HCT116 (cell line): Measurements from ENCODE around the gene MIER2. TPM values are rescaled to one million over a fixed set of nuclear protein-coding genes. Genes with fewer than 3 reads are reported as not detected.

Experiments
- ATAC-seq: fragments of 200-7000 bp; cut with Tn5 transposase; 2 replicates; pipeline ENCODE4 v1.9.1; 2020; ENCODE audit warnings: mild to moderate bottlenecking, moderate library complexity
- BruUV-seq: library from RNA; stranded (reverse); fragments of 400-500 nt; replicated peaks from 2 replicates; lab custom pipeline; 2021; lab: Mats Ljungman, UMichigan
- CTCF ChIA-PET: fragments of 300-600 bp; sonication (Branson Sonifier 250); formaldehyde crosslinking; loops from one replicate; lab custom pipeline; 2021; ENCODE audit warnings: antibody characterized with exemption; lab: Charles Lee
- POLR2A ChIA-PET: fragments of 300-600, 350-600 bp; sonication (Branson Sonifier 250); formaldehyde crosslinking; loops from one replicate; lab custom pipeline; 2021; ENCODE audit warnings: antibody characterized with exemption; lab: Charles Lee
- RAD21 ChIA-PET, 2 experiments: fragments of 300-600 bp; sonication (Branson Sonifier 250); formaldehyde crosslinking; loops; one replicate each; lab custom pipeline; 2023; ENCODE audit warnings: low total read pairs in 2 of 2; ENCODE audit not compliant: uncharacterized antibody in 2 of 2, unreplicated experiment in 2 of 2, low non-redundant PET in 1 of 2; lab: Charles Lee
- DNase-seq: peaks from one replicate; pipeline ENCODE4 v3.0.0-alpha.2; 2010; ENCODE audit warnings: low read depth, low spot score
- H2AFZ ChIP-seq: fragments of 200-600 bp; shearing (Covaris generic), sonication (generic); 2 replicates; pipeline ENCODE4 v1.6.1; 2017; ENCODE audit warnings: low read depth, mixed run types, mixed read lengths, antibody characterized with exemption, low read length; ENCODE audit not compliant: poor library complexity, severe bottlenecking
- H3K27ac ChIP-seq: 2 replicates; pipeline ENCODE4 v1.5.1; 2012; ENCODE audit warnings: low read depth, low read length
- H3K27me3 ChIP-seq: fragments of 200-600 bp; sonication (generic); 2 replicates; pipeline ENCODE4 v1.6.1; 2016; ENCODE audit warnings: mixed run types, low read length, mixed read lengths; ENCODE audit not compliant: insufficient read depth
- H3K36me3 ChIP-seq, 2 experiments: fragments of 200-500 bp in 1 of 2; fragments of 200-600 bp in 1 of 2; sonication (Bioruptor generic) in 1 of 2; sonication (generic) in 1 of 2; 2 replicates each; pipeline versions ENCODE4 v1.5.1 to v1.6.1; 2014 to 2016; ENCODE audit warnings: low read length in 2 of 2, inconsistent platforms in 1 of 2, mixed read lengths in 1 of 2, mixed run types in 1 of 2; ENCODE audit not compliant: insufficient read depth in 2 of 2, control insufficient read depth in 1 of 2
- H3K4me1 ChIP-seq, 2 experiments: fragments of 200-600 bp in 1 of 2; sonication (generic) in 1 of 2; 2 replicates each; pipeline versions ENCODE4 v1.5.1 to v1.6.1; 2012 to 2017; ENCODE audit warnings: low read length in 2 of 2, inconsistent platforms in 1 of 2, mild to moderate bottlenecking in 1 of 2, mixed read lengths in 1 of 2, mixed run types in 1 of 2, moderate library complexity in 1 of 2; ENCODE audit not compliant: insufficient read depth in 2 of 2, control insufficient read depth in 1 of 2
- H3K4me2 ChIP-seq: fragments of 200-600 bp; sonication (generic); 2 replicates; pipeline ENCODE4 v1.6.1; 2017; ENCODE audit warnings: mixed run types, low read length, mixed read lengths
- H3K4me3 ChIP-seq, 2 experiments: fragments of 200-600 bp in 1 of 2; sonication (generic) in 1 of 2; replicated peaks in 1 of 2; 2 replicates each; pipeline ENCODE4 v1.5.1; 2011 to 2016; ENCODE audit warnings: low read length in 2 of 2, control low read depth in 1 of 2, low read depth in 1 of 2, mild to moderate bottlenecking in 1 of 2, mixed read lengths in 1 of 2, mixed run types in 1 of 2
- H3K79me2 ChIP-seq: fragments of 200-600 bp; sonication (generic); 2 replicates; pipeline ENCODE4 v1.6.1; 2017; ENCODE audit warnings: mild to moderate bottlenecking, mixed run types, low read length, moderate library complexity, mixed read lengths; ENCODE audit not compliant: insufficient read depth
- H3K9ac ChIP-seq: fragments of 200-600 bp; sonication (generic); 2 replicates; pipeline ENCODE4 v1.6.1; 2016; ENCODE audit warnings: low read length, mixed read lengths
- H3K9me2 ChIP-seq: fragments of 200-600 bp; sonication (generic), shearing (Covaris generic); 2 replicates; pipeline ENCODE4 v1.6.1; 2017; ENCODE audit warnings: mixed run types, mild to moderate bottlenecking, moderate library complexity; ENCODE audit not compliant: insufficient read depth
- H3K9me3 ChIP-seq, 2 experiments: fragments of 200-500 bp in 1 of 2; fragments of 200-600 bp in 1 of 2; sonication (Bioruptor generic) in 1 of 2; sonication (generic) in 1 of 2; 2 replicates each; pipeline ENCODE4 v1.6.1; 2014 to 2017; ENCODE audit warnings: low read length in 2 of 2, mixed read lengths in 2 of 2, inconsistent platforms in 1 of 2, low read depth in 1 of 2, mild to moderate bottlenecking in 1 of 2, mixed run types in 1 of 2, moderate library complexity in 1 of 2; ENCODE audit not compliant: control insufficient read depth in 1 of 2, insufficient read depth in 1 of 2
- H4K20me1 ChIP-seq: fragments of 200-600 bp; sonication (generic), shearing (Covaris generic); 2 replicates; pipeline ENCODE4 v1.6.1; 2017; ENCODE audit warnings: mixed run types, mild to moderate bottlenecking, moderate library complexity; ENCODE audit not compliant: insufficient read depth
- CBX3 ChIP-seq: IDR thresholded peaks from 2 replicates; pipeline ENCODE4 v1.6.1; 2012; ENCODE audit warnings: low read depth
- CEBPB ChIP-seq: IDR thresholded peaks from 2 replicates; pipeline ENCODE4 v1.6.1; 2012; ENCODE audit warnings: low read depth
- CTCF ChIP-seq, 3 experiments: fragments of 200-600 bp in 1 of 3; sonication (generic) in 1 of 3; IDR thresholded peaks in 2 of 3; conservative IDR thresholded peaks in 1 of 3; 2 replicates each; pipeline ENCODE4 v1.5.1; 2012 to 2017; ENCODE audit warnings: low read depth in 2 of 3, low read length in 2 of 3, antibody characterized with exemption in 1 of 3, borderline replicate concordance in 1 of 3, control low read depth in 1 of 3, mild to moderate bottlenecking in 1 of 3, mixed read lengths in 1 of 3, mixed run types in 1 of 3, moderate library complexity in 1 of 3; ENCODE audit not compliant: insufficient read depth in 1 of 3
- EGR1 ChIP-seq: IDR thresholded peaks from 2 replicates; pipeline ENCODE4 v1.6.1; 2012; ENCODE audit warnings: low read depth
- ELF1 ChIP-seq: IDR thresholded peaks from 2 replicates; pipeline ENCODE4 v1.6.1; 2012; ENCODE audit warnings: low read depth, borderline replicate concordance
- EZH2 ChIP-seq: fragments of 200-600 bp; sonication (generic); IDR thresholded peaks from 2 replicates; pipeline ENCODE4 v1.6.1; 2017; ENCODE audit warnings: antibody characterized with exemption, mixed run types
- JUND ChIP-seq: IDR thresholded peaks from 2 replicates; pipeline ENCODE4 v1.6.1; 2012
- MAX ChIP-seq: IDR thresholded peaks from 2 replicates; pipeline ENCODE4 v1.6.1; 2012
- POLR2A ChIP-seq: IDR thresholded peaks from 2 replicates; pipeline ENCODE4 v1.7.0; 2011; ENCODE audit warnings: borderline replicate concordance; ENCODE audit not compliant: insufficient read depth, insufficient read length; ENCODE audit errors: extremely low read depth
- POLR2AphosphoS5 ChIP-seq: IDR thresholded peaks from 2 replicates; pipeline ENCODE4 v1.6.1; 2011; ENCODE audit warnings: mild to moderate bottlenecking, low read depth, low read length, moderate library complexity
- RAD21 ChIP-seq: IDR thresholded peaks from 2 replicates; pipeline ENCODE4 v1.6.1; 2012; ENCODE audit warnings: low read depth, mild to moderate bottlenecking
- SIN3A ChIP-seq: IDR thresholded peaks from 2 replicates; pipeline ENCODE4 v1.6.1; 2012; ENCODE audit warnings: low read depth
- SP1 ChIP-seq: IDR thresholded peaks from 2 replicates; pipeline ENCODE4 v1.6.1; 2012; ENCODE audit warnings: low read depth
- ZFX ChIP-seq: fragments of 450-650 bp; IDR thresholded peaks from 2 replicates; pipeline ENCODE4 v1.6.1; 2017
- ZNF274 ChIP-seq: fragments of 200-500 bp; sonication (Bioruptor generic); IDR thresholded peaks from 2 replicates; pipeline ENCODE4 v1.6.1; 2014; ENCODE audit warnings: mild to moderate bottlenecking, low read depth, low read length, inconsistent platforms
- intact Hi-C: fragments of 100-400 bp; cut with micrococcal nuclease; formaldehyde crosslinking; loops from 2 replicates; pipeline ENCODE4 v1.10.0; 2022
- total RNA-seq: library from RNA; stranded (reverse); gene quantifications from one replicate; pipeline ENCODE4 v1.2.1, GENCODE V29; 2021; ENCODE audit not compliant: unreplicated experiment
- TF ChIP-seq, protein P1 (sequence below): IDR thresholded peaks from 2 replicates; pipeline ENCODE4 v1.6.1; 2011; ENCODE audit warnings: mild to moderate bottlenecking, low read length, moderate library complexity; ENCODE audit not compliant: insufficient replicate concordance; ENCODE audit errors: extremely low read depth
- TF ChIP-seq, protein P2 (sequence below): IDR thresholded peaks from 2 replicates; pipeline ENCODE4 v1.6.1; 2012

The MIER2 gene
- total RNA-seq, 1 experiment from 2014 or later = 41.5 TPM

DNA sequence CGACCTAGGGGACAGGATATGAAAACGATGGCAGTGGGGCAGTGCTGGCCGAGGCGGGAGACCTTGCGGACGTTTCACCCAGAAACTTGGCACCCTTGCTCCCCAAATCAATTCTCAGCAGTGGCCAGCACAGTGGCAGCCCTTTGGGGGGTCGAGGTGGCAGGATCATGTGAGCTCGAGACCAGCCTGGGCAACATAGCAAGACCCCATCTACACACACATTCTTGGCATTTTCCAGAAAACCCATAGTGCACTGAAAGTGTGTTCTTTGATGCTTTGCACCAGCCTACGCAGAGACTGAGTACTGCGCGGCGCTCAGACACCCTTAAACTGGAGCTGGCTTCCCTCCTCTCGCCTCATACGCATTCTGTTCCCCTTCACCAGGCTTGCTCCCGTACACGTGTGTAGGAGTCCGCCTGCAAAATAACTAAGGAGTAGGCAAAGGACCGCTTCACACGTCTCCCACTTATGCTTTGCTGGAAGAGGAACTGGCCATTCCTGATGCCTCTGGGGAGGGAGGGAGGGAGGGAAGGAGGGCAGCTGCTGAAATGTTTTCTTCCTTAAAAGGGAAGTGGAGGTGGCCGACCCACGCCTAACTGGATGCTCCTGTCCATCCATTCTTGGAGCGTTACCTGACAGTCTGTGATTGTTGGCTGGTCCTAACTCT lies 23.5 kb upstream of the MIER2 start:
- Histone ChIP-seq H3K4me1 (no peaks in the 10 kb centered on the region), H3K9ac (no peak overlapping the region), H4K20me1 (no peaks in the 10 kb centered on the region), H3K36me3 (no peaks in the 10 kb centered on the region), H3K27me3 (no peaks in the 10 kb centered on the region), H2AFZ (no peak overlapping the region), H3K9me2 (no peaks in the 10 kb centered on the region), H3K27ac (no peak overlapping the region), H3K4me3 (no peak overlapping the region), H3K79me2 (no peaks in the 10 kb centered on the region), H3K4me2 (no peak overlapping the region), H3K9me3 (no peaks in the 10 kb centered on the region)
- ChIA-PET RAD21 (no interaction called here), POLR2A (no interaction called here), CTCF (no interaction called here)
- ATAC-seq (no peak), DNase-seq (no peak)
- BruUV-seq = no TSS peak
- intact Hi-C loops = no loop called here
- TF ChIP-seq EGR1 (no peak), EZH2 (no peak), SP1 (no peak), CTCF (IDR thresholded peaks at IDR 0.05 in 2 of 3, conservative IDR thresholded peaks at IDR 0.05 in 1 of 3; ENCODE audit: borderline replicate concordance in 1 of 3, insufficient read depth in 1 of 3, low read depth in 2 of 3, low read length in 2 of 3) (no peak), RAD21 (no peak), POLR2AphosphoS5 (no peak), CBX3 (no peak), ZNF274 (no peak), CEBPB (no peak), JUND (no peak), ZFX (no peak), MAX (no peak), SIN3A (no peak), ELF1 (no peak), POLR2A (no peak)
- TF ChIP-seq, protein P1, sequence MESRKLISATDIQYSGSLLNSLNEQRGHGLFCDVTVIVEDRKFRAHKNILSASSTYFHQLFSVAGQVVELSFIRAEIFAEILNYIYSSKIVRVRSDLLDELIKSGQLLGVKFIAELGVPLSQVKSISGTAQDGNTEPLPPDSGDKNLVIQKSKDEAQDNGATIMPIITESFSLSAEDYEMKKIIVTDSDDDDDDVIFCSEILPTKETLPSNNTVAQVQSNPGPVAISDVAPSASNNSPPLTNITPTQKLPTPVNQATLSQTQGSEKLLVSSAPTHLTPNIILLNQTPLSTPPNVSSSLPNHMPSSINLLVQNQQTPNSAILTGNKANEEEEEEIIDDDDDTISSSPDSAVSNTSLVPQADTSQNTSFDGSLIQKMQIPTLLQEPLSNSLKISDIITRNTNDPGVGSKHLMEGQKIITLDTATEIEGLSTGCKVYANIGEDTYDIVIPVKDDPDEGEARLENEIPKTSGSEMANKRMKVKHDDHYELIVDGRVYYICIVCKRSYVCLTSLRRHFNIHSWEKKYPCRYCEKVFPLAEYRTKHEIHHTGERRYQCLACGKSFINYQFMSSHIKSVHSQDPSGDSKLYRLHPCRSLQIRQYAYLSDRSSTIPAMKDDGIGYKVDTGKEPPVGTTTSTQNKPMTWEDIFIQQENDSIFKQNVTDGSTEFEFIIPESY = no peak
- TF ChIP-seq, protein P2, sequence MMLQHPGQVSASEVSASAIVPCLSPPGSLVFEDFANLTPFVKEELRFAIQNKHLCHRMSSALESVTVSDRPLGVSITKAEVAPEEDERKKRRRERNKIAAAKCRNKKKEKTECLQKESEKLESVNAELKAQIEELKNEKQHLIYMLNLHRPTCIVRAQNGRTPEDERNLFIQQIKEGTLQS = no peak
